K562 (cell line): ENCODE measurements around the gene OPN5. TPM values are rescaled to one million over a fixed set of nuclear protein-coding genes. Genes with fewer than 3 reads are reported as not detected.

Experiments
- ATAC-seq: fragments of 200-7000 bp; cut with Tn5 transposase; 3 replicates; pipeline ENCODE4 v1.9.1; 2020; ENCODE audit warnings: moderate library complexity
- BruUV-seq: library from RNA; stranded (reverse); fragments of 400-500 nt; replicated peaks from 2 replicates; lab custom pipeline; 2021; lab: Mats Ljungman, UMichigan
- CTCF ChIA-PET: fragments of 300-600 bp; formaldehyde crosslinking; extraction: SDS; loops from one replicate; lab custom pipeline; 2021; ENCODE audit warnings: low intra/inter-chr PET ratio; lab: Yijun Ruan, JAX
- POLR2A ChIA-PET: fragments of 300-600, 350-650 bp; sonication (Branson Sonifier 250); formaldehyde crosslinking; extraction: SDS; loops from one replicate; lab custom pipeline; 2021; ENCODE audit warnings: antibody characterized with exemption, inconsistent platforms; lab: Yijun Ruan, JAX
- DNase-seq, 4 experiments: peaks; one replicate each; pipeline versions ENCODE4 v3.0.0 to v3.0.0-alpha.2; 2011 to 2018; ENCODE audit warnings: low spot score in 3 of 4, mixed read lengths in 3 of 4; ENCODE audit errors: extremely low read depth in 1 of 4
- FAIRE-seq: peaks from 2 replicates; lab custom pipeline; 2011; peaks lifted over from hg19 to GRCh38; lab: Jason Lieb, UNC
- H2AFZ ChIP-seq: 2 replicates; pipeline ENCODE4 v1.6.0; 2011; ENCODE audit warnings: low read depth, low read length, control low read depth, inconsistent platforms
- H3K27ac ChIP-seq: fragments of 200-600 bp; 3 replicates; pipeline ENCODE4 v1.8.0; 2011; ENCODE audit warnings: low read depth, mild to moderate bottlenecking, control low read depth, inconsistent platforms, low read length, moderate library complexity, mixed read lengths; ENCODE audit errors: extremely low read depth
- H3K27me3 ChIP-seq, 2 experiments: fragments of 300-600 bp in 1 of 2; 2 replicates in 1 of 2; 3 replicates in 1 of 2; pipeline versions ENCODE4 v1.6.0 to v1.8.0; 2011; ENCODE audit warnings: inconsistent platforms in 2 of 2, low read length in 2 of 2, mild to moderate bottlenecking in 1 of 2, mixed read lengths in 1 of 2, moderate library complexity in 1 of 2; ENCODE audit not compliant: control insufficient read depth in 2 of 2, insufficient read depth in 2 of 2
- H3K36me3 ChIP-seq: fragments of 300-600 bp; 3 replicates; pipeline ENCODE4 v1.8.0; 2011; ENCODE audit warnings: mild to moderate bottlenecking, low read length, inconsistent platforms; ENCODE audit not compliant: control insufficient read depth, insufficient read depth
- H3K4me1 ChIP-seq, 2 experiments: fragments of 200-600 bp in 1 of 2; replicated peaks in 1 of 2; 2 replicates in 1 of 2; 3 replicates in 1 of 2; pipeline versions ENCODE4 v1.5.1 to v1.8.0; 2011; ENCODE audit warnings: inconsistent platforms in 2 of 2, low read length in 2 of 2, mild to moderate bottlenecking in 1 of 2, mixed read lengths in 1 of 2, moderate library complexity in 1 of 2; ENCODE audit not compliant: control insufficient read depth in 2 of 2, insufficient read depth in 2 of 2
- H3K4me2 ChIP-seq: 2 replicates; pipeline ENCODE4 v1.6.1; 2011; ENCODE audit warnings: low read length, control low read depth, inconsistent platforms, mixed read lengths; ENCODE audit not compliant: insufficient read depth
- H3K4me3 ChIP-seq: fragments of 200-600 bp; sonication (generic), shearing (Covaris generic); 2 replicates; pipeline ENCODE4 v1.5.1; 2016; ENCODE audit warnings: control low read depth, inconsistent platforms
- H3K79me2 ChIP-seq: fragments of 200-600 bp; 3 replicates; pipeline ENCODE4 v1.8.0; 2011; ENCODE audit warnings: low read length, inconsistent platforms; ENCODE audit not compliant: control insufficient read depth, insufficient read depth
- H3K9ac ChIP-seq, 2 experiments: 2 replicates each; pipeline versions ENCODE4 v1.6.0 to v1.6.1; 2011; ENCODE audit warnings: low read depth in 2 of 2, low read length in 2 of 2, control low read depth in 1 of 2, inconsistent platforms in 1 of 2, mild to moderate bottlenecking in 1 of 2, mixed read lengths in 1 of 2; ENCODE audit not compliant: insufficient read depth in 1 of 2
- H3K9me1 ChIP-seq: one replicate; pipeline ENCODE4 v1.6.0; 2011; ENCODE audit warnings: inconsistent platforms, mild to moderate bottlenecking, low read length, moderate library complexity; ENCODE audit not compliant: control insufficient read depth, insufficient read depth
- H3K9me3 ChIP-seq: replicated peaks from 2 replicates; pipeline ENCODE4 v1.5.1; 2011; ENCODE audit warnings: low read depth, low read length, inconsistent platforms; ENCODE audit not compliant: control insufficient read depth, insufficient read depth
- H4K20me1 ChIP-seq: replicated peaks from 2 replicates; pipeline ENCODE4 v1.6.1; 2011; ENCODE audit warnings: low read length, inconsistent platforms, mixed read lengths; ENCODE audit not compliant: control insufficient read depth, insufficient read depth
- DNMT1 ChIP-seq: fragments of 450-650 bp; IDR thresholded peaks from 2 replicates; pipeline ENCODE4 v1.6.1; 2016; ENCODE audit warnings: antibody characterized with exemption, mild to moderate bottlenecking
- ESRRA ChIP-seq: fragments of 450-650 bp; IDR thresholded peaks from 2 replicates; pipeline ENCODE4 v1.6.1; 2014; ENCODE audit warnings: low read depth, mild to moderate bottlenecking, moderate library complexity, borderline replicate concordance
- HMGN3 ChIP-seq: IDR thresholded peaks from 2 replicates; pipeline ENCODE4 v1.6.1; 2011; ENCODE audit warnings: borderline replicate concordance, low read depth, mild to moderate bottlenecking, mixed read lengths, low read length; ENCODE audit not compliant: insufficient read length; ENCODE audit errors: extremely low read depth
- MYC ChIP-seq, 2 experiments: fragments of 250-450 bp in 1 of 2; sonication (Bioruptor Pico) in 1 of 2; IDR thresholded peaks; 2 replicates each; pipeline versions ENCODE4 v1.5.1 to v1.6.1; 2012 to 2021; ENCODE audit warnings: low read depth in 2 of 2, borderline replicate concordance in 1 of 2, improper control_type of control experiment in 1 of 2, low read length in 1 of 2, mild to moderate bottlenecking in 1 of 2, moderate library complexity in 1 of 2
- NKRF ChIP-seq: fragments of 450-650 bp; IDR thresholded peaks from 2 replicates; pipeline ENCODE4 v1.6.1; 2016; ENCODE audit warnings: borderline replicate concordance
- NUFIP1 ChIP-seq: fragments of 450-650 bp; IDR thresholded peaks from 2 replicates; pipeline ENCODE4 v1.6.1; 2018; ENCODE audit not compliant: partially characterized antibody
- RHOXF2B ChIP-seq: fragments of 250-450 bp; sonication (Bioruptor Pico); conservative IDR thresholded peaks from 2 replicates; pipeline ENCODE4 v1.5.1; 2021
- ZBTB43 ChIP-seq: sonication (generic); formaldehyde crosslinking; IDR thresholded peaks from 2 replicates; pipeline ENCODE4 v1.8.0; 2023; ENCODE audit warnings: mild to moderate bottlenecking, missing genetic modification reagents
- ZBTB8A ChIP-seq: fragments of 450-650 bp; IDR thresholded peaks from 2 replicates; pipeline ENCODE4 v1.6.1; 2018; ENCODE audit warnings: mild to moderate bottlenecking, moderate library complexity; ENCODE audit not compliant: partially characterized antibody
- ZNF699 ChIP-seq: fragments of 250-450 bp; sonication (Bioruptor Pico); IDR thresholded peaks from 2 replicates; pipeline ENCODE4 v1.8.0; 2021; ENCODE audit warnings: mild to moderate bottlenecking, moderate library complexity; ENCODE audit not compliant: insufficient replicate concordance
- WGBS: fragments of 100-300 bp; shearing (Covaris generic); methylation state at CpG from one replicate; pipeline ENCODE4 v1.1.6; 2016; ENCODE audit warnings: low coverage, mixed read lengths; ENCODE audit not compliant: insufficient coverage; ENCODE audit errors: missing lambda C conversion rate; 5-methylcytosine and 5-hydroxymethylcytosine counted together
- in situ Hi-C: fragments of 300-500 bp; cut with MboI; formaldehyde crosslinking; loops from 4 replicates; pipeline ENCODE4 v1.15.0; 2018; ENCODE audit warnings: inconsistent platforms, mixed read lengths
- intact Hi-C: fragments of 100-400 bp; cut with micrococcal nuclease; formaldehyde crosslinking; loops from 2 replicates; pipeline ENCODE4 v1.14.2; 2022
- polyA plus RNA-seq, 8 experiments: library from polyadenylated mRNA; depleted of rRNA in 4 of 8; stranded (reverse) in 5 of 8; unstranded in 3 of 8; fragments of >200 nt; fragmentation: Nextera tagmentation in 2 of 8; fragmentation: Illumina TruSeq in 1 of 8; extraction: Ambion mirVana in 2 of 8; extraction: Trizol in 1 of 8; gene quantifications; 2 replicates each; pipeline versions ENCODE4 v1.2.1 to v1.2.3, GENCODE V29; 2011 to 2014; ENCODE audit warnings: inconsistent platforms in 1 of 8, missing spikeins in 1 of 8
- total RNA-seq, 7 experiments: library from RNA; depleted of rRNA in 6 of 7; stranded (reverse); fragments of >200 nt in 6 of 7; fragmentation: Illumina TruSeq in 2 of 7; extraction: Trizol in 2 of 7; gene quantifications; 2 replicates each; pipeline versions ENCODE4 v1.2.1 to v1.2.3, GENCODE V29; 2011 to 2021; ENCODE audit warnings: low replicate concordance in 1 of 7

Gene OPN5
- total and polyA plus RNA-seq, 9 of the 15 experiments (the other 6 are each of a cell fraction or from before 2014, with no cell fraction given) = not detected

GRCh38 chr6:47737406-47737805 is 44.4 kb upstream of the OPN5 start (continued):
- TF ChIP-seq MYC (IDR thresholded peaks at IDR 0.05; ENCODE audit: low read depth, low read length) (no peak), MYC (CRISPR knock-in tag; IDR thresholded peaks at IDR 0.05; ENCODE audit: borderline replicate concordance, low read depth) (no peak), HMGN3 (no peak), ZBTB8A (no peak)

- no peak for TF ChIP-seq RHOXF2B
- TF ChIP-seq NUFIP1 = no peak
- no peak for TF ChIP-seq ZNF699 (CRISPR knock-in tag)
- no peak for TF ChIP-seq NKRF
- no peak for TF ChIP-seq ZBTB43 (CRISPR knock-in tag)
- no peak for TF ChIP-seq ESRRA
- TF ChIP-seq DNMT1 = no peak
- Histone ChIP-seq H3K27me3 (no peaks in the 10 kb centered on the region), H3K9ac (no peak overlapping the region), H3K27ac (no peak overlapping the region), H3K4me3 (no peak overlapping the region), H3K9me1 (no peaks in the 10 kb centered on the region), H3K9me3 (no peaks in the 10 kb centered on the region), H4K20me1 (no peaks in the 10 kb centered on the region), H3K4me2 (no peak overlapping the region), H3K4me1 (no peaks in the 10 kb centered on the region), H2AFZ (no peak overlapping the region), H3K36me3 (no peaks in the 10 kb centered on the region), H3K79me2 (no peaks in the 10 kb centered on the region)
- no peak for FAIRE-seq
- intact Hi-C loops = no loop called here
- 4% methylated on average over 1 of the region's 1 CpG for WGBS
- ChIA-PET POLR2A (no interaction called here), CTCF (no interaction called here)
- no peak for ATAC-seq
- in situ Hi-C loops = no loop called here
- no peak for DNase-seq
- BruUV-seq = no TSS peak
Observed at GRCh38 chr6:47740714-47741113, 41.1 kb upstream of the OPN5 start.
